DMS153 (cell line): ENCODE data around the gene SP110.
"Not testable (repeated sequence)": the region's sequence is repeated elsewhere in the genome, so short reads cannot be mapped to it uniquely, and the experiment has no call there.

Experiments used
- DNase-seq: peaks from one replicate; lab custom pipeline; 2025; lab: John Stamatoyannopoulos, UW

The SP110 gene

GRCh38 chr2:230224458-230224857, 4.7 kb upstream of the SP110 start:
- no peak for DNase-seq

DNA sequence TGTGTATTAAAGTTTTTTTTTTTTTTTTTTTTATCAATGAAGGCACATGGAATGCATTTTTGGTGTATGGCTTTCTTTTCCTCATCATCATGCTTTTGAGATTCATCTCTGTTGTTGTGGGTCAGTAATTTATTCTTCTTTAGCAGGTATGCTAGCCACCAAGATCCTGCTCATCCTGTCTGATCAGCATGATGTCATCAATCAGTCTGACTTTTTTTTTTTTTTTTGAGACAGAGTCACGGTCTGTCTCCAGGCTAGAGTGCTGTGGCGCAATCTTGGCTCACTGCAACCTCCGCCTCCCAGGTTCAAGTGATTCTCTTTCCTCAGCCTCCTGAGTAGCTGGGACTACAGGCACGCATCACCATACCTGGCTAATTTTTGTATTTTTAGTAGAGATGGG, 3.0 kb upstream of the SP110 start:
- DNase-seq = not testable (repeated sequence)

GRCh38 chr2:230221493-230221892, 1.7 kb upstream of the SP110 start:
- no peak for DNase-seq

DNA sequence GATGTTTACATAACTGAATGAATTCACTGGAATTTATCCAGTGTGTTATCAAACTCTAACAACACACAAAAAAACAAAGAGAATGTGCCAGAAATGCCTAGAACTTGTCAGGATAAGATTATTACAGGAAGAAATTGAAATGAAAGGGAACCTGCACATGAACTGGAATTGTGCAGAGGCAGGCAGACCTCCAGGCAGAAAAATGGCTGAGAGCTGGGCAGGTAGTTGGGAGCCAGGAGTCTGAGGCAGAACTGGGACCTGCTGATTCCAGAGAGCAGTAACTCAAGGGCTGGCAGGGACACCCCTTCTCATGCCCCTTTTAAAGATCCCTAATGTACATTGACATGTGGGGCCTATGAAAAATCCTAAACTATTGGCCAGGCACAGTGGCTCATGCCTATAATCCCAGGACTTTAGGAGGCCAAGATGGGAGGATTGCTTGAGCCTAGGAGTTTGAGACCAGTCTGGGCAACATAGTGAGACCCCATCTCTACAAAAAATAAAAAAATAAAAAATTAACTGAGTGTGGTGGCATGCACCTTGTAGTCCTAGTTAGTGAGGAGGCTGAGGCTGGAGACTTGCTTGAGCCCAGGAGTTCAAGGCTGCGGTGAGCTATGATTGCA, 674 bp upstream of the SP110 start:
- DNase-seq = no peak

DNA sequence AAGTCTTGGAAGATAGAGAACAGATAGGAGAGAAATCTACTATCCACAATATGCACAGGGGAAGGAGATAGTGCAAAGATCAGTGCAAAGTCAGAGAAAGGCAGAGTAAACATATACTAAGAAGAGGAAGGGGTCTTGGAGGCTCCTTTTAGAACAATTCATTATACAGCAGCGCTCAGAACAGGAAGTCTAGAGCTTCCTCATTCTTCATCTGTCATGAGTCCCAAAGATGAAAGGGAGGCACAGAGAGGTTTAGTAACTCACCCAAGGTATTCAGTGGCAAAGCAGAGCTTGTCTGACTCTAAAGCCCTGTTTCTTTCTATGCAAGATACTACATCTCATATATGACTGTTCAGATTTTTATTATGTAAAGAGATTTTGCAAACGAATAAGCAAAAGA, 1.4 kb downstream of the SP110 start:
- no peak for DNase-seq

GRCh38 chr2:230217424-230217823, 2.4 kb downstream of the SP110 start:
- no peak for DNase-seq

DNA sequence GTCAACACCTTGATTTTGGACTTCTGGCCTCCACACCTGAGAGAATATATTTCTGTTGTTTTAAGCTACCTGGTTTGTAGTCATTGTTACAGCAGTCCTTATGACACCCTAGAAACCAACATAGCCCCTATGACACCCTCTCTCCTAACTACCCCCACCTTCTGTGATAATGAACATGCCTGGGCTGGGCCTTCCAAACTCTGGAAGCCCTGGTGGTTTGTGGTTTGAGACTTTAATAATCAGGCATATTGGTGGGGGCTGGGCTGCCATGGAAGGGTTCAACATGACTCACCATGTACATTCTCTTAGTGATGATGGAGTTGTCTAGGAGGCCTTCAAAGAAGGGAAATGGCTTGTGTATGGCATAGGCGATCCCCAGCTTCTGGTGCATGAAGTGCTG, 3.3 kb downstream of the SP110 start:
- no peak for DNase-seq

DNA sequence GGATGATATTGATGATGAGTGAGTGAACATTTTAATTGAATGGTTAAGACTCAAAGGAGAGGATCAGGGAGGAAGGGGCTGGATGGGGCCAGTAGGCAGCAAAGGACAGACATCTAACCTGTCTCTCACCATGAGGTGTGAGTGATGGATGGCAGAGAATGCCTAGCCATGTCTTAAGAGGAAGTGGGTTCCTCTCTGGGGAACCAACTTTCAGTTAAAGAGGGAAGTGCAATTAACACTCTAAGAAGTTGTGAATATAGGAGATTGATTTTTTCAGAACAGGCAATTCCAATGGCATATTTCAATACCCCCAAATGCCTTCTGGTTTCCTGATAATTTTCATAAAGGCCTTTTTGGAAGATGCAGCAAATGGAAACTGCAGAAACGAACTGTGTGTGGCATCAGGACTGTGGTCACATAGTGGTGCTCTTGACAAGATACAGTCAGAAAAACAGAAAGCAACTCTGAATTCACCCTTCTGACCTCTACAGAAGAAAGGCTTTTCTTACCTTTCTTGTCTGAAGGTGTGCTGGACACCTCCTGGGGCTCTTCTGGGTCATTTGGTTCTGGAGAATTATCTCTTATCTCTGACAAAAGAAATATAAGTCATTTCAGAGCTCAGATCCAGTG, 10.2 kb downstream of the SP110 start:
- no peak for DNase-seq

- no peak for DNase-seq
These were observed 11.2 kb downstream of the SP110 start for GRCh38 chr2:230208576-230208975.

DNA sequence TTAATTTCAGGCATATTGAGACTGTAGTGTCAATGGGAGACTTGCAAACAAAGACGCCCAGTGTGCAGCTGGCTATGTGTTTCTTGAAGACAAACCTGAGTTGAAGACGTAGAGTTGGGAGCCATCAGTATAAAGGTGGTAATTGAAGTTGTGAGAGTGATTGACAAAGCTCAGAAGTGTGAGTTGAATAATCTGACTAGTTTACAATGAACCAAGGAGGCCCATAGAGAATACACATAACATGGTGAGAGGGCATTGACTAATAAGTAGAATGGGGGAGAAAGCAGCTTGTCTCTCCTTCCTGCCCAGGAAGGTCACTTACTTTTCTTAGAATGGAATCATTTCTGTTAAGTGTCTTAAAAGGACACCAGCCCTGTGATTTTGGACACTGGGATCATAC, 14.1 kb downstream of the SP110 start:
- no peak for DNase-seq

GRCh38 chr2:230205034-230205433, 14.8 kb downstream of the SP110 start:
- DNase-seq = no peak

GRCh38 chr2:230203110-230203676, 16.6 kb downstream of the SP110 start:
- no peak for DNase-seq

DNA sequence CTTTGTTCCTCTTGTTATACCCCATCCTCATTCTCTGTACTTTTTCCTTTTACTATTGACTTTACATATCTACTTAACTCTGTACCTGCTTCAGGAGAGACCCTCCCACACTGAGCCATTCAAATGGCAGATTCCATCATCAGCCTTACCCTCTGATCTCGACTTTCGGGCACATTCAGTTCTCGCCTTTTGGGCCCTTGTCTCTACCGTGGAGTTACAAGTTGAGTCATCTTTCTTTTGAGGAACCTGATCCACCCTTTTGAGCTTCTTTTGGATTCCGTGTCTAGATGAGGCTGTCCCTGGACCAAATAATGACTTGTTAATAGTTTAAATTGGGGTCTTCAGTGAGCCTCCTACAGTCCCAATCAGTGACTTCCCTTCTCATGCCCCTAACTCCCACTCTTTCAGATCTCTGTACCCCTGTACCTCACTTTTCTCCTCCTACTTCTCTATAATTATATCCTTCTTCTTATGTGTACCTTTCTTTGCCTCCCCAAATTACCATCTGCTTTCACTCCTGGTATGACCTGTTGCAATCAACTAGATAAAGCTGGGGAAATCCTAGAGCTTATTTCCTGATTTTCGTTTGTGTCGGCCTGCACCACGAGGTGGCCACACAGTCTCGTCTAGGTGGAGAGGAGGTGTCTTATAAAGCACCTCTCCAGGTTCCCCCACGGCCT, 17.2 kb downstream of the SP110 start:
- no peak for DNase-seq

DNA sequence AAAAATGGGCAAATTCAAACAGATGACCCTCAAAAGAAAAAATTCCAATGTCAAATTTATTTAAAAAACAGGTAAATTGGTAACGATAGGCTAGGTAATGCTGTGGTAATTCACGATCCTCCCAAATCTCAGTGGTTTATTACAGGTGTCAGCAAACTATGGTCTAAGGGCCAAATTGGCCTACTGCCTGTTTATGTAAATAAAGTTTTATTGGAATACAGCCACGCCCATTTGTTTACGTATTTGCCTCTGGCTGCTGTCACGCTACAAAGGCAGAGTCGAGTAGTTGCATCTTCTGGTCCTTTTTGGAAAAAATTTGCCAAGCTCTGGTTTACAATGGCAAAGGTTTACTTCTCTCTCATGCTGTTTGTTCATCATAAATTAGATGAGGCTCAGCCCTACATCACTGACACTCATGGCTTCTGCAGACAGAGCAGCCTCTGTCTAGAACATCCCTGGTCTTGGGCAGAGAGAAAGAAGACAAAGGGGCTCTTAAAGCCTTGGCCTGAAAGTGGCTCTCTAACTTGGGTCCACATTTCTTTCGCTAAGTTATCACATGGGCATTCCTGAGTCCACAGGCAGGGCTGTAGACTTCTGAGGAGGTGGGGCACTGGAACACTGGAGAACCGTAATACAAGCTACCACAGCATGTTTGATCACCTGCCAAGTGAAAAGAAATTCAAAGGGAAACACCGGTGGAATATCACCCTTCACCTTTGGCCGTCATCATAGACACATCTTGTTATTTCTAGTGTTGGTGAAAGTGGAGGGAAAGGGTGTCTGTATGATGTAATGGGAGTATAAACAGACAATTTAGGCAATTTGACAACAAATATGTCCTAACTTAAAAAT, 34.8 kb downstream of the SP110 start:
- peak; percentile 88 for DNase-seq

GRCh38 chr2:230181195-230181594, 38.6 kb downstream of the SP110 start:
- no peak for DNase-seq

DNA sequence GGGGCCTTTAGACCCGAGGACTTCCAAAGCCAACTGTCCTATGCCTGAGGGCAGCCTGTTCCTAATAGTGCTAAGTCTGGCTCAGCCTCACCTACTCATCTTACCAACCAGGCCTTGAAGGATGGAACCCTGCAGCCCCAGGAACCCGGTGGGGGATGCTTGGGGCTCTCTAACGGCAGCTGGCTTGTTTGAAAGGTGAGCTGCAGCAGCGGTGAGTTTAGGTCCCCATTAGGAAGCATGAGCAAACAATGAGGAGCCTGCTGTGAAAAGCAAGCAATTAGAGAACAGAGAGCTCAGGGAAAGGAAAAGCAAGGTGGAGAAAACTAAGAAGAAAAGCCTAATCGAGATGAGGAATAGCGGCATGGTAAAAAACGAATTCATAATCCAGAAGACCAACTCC, 39.9 kb downstream of the SP110 start:
- DNase-seq = peak; percentile 72

DNA sequence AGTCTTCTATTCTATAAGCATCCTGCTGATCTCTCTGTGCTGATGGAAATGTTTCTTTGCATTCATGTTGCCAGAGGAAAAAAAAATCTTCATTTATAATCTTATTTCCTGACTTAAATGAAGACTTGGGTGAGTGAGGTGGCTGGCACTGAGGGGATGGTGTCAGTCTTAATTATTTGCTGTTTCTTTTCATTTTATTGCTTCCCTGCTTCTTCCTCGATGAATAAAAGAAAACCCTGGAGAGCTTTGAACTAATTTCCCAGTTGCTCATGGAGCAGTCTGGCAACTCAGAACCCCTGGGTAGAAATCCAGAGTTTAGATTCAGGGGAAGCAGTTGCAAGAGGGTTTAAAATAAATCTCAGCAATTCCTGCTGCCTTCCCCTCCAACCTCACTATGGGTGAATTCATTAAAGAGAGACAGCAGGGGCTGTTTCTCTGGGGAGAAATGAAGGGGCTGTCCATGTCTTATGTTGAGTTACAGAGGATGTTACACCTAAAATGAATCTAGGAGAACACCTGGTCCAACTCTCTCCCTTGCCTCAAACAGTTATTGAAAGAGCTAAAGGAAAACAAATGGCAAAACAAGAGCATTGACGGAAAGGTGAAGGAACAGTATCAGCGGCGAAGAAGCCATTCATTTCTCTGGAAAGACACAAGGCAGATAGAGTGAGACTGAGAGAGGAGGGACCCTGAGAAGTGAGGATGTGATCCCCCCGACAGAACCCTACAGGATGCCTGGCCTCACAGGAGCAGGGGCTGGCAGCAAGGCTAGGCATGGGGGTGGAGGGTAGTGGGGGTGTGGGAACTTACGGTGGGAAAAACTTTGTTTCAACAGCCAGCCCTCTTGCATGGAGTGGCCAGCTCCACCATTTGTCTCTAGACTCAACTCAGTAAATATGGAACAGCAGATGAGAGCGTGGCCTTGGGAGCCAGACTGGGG, 41.0 kb downstream of the SP110 start:
- no peak for DNase-seq

DNA sequence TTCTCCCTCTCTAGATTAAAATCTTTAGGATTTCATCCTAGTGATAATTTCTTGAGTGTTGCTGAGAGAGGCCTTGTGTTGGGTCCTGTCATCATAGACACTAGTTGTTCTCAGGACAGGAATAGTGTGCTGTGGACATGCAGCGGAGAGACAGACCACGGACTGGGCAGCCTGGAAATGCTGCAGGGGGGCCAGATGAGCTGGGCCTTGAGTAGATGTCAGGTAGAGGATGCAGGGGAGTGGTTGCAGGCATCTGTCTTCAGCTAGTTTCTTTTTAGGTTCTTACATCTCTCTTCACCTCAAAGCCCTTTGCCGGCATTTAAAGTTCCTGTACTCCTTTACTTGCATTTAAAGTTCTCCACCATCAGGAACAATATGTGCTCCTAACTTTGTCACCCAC, 42.8 kb downstream of the SP110 start:
- no peak for DNase-seq

DNA sequence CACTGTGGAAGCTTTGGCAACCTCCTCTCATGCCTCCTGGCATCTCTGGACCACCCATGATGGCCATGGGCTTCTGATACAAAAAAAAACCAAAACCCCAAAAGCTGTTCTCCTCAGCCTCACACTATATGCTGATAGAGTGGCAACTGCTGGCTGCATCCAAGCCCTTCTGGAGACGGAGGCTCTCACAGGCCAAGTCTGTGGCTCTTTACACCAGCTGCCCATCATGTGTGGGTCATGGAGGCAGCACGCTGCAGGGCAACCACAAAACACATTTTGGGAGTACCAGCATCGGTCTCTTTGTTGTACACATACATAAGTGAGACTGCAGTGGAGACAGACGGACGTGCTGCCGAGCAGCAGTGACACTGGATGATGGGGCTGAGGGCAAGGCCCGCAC, 45.3 kb downstream of the SP110 start:
- DNase-seq = no peak

DNA sequence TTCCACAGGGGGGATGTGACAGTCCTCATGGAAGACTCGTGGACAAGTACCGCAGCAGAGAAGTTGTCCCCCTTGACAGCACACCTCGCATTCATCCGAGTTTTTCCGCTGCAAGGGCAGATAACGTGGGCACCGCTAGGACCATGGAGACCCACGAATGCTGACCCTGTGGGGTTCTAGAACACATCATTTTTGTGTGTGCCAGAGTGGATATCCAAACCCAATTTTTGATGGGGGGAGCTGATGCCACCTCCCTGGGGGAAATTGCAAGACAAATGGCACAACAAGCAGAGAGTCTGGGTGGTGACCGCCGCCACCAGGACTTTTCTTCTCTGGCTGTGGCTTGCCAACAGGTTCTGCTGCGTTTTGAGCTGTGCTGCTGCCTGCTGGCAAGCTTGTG, 46.9 kb downstream of the SP110 start:
- DNase-seq = no peak

- no peak for DNase-seq
These were observed 47.6 kb downstream of the SP110 start for GRCh38 chr2:230172156-230172555.
